Measurements from ENCODE around the gene MIER2.

MIER2 gene

GRCh38 chr19:378706-379105 is 34.1 kb upstream of the MIER2 start:
- DNase-seq (ENCODE audit: low spot score): no peak

DNA sequence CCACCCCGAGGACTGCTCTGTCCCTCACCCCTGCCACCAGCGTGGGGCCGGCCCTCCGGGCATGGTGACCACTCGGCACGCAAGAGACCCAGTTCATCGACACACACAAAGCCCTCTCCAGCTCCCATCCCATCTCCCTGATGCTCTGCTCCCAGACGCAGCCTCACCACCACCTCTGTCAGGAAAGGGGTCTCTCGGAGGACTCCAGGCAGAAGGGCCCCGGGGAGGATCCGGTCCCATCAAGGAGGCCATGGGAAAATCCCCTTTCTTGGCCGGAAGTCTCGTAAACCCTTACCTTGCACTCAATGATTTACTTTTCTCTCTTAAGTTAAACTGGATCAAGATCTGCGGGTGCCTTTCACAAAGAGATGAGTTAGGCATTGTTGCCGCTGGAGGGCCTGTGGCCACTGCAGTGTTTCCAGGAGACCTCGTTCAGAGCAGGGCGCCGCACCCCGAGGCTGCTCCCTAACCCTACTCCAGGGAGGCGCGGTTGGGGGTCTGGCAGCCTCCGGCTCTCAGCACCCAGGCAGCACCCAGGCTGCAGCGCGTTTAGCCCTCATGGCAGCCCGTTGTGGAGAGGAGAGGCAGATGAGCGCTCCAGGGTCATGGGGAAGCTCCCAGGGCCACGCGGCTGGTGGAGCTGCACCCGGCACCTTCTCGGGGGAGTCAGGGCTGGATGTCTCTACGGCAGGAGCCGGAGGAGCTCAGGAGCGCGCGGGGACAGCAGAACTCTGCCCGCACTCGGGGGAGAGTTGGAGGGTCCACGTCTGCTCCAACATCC is 33.4 kb upstream of the MIER2 start:
- DNase-seq (ENCODE audit: low spot score): no peak

GRCh38 chr19:376111-376470 is 31.5 kb upstream of the MIER2 start:
- no peak for DNase-seq (ENCODE audit: low spot score)

- no peak for DNase-seq (ENCODE audit: low spot score)
Measured at GRCh38 chr19:375395-376110, 31.0 kb upstream of the MIER2 start.

DNA sequence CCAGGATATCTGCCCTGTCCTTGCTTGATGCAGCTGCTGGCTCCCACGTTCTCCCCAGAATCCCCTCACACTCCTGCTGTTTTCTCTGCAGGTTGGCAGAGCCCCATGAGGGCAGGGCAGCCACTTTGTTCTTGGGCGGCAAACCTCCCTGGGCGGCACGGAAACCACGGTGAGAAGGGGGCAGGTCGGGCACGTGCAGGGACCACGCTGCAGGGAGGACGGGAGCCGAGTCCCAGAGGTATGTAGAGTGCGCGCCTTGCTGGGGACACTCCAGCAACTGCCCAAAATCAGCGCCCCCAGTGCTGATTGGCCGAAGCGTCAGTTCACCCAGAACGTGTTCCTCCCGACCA is 30.3 kb upstream of the MIER2 start:
- DNase-seq (ENCODE audit: low spot score): no peak

DNA sequence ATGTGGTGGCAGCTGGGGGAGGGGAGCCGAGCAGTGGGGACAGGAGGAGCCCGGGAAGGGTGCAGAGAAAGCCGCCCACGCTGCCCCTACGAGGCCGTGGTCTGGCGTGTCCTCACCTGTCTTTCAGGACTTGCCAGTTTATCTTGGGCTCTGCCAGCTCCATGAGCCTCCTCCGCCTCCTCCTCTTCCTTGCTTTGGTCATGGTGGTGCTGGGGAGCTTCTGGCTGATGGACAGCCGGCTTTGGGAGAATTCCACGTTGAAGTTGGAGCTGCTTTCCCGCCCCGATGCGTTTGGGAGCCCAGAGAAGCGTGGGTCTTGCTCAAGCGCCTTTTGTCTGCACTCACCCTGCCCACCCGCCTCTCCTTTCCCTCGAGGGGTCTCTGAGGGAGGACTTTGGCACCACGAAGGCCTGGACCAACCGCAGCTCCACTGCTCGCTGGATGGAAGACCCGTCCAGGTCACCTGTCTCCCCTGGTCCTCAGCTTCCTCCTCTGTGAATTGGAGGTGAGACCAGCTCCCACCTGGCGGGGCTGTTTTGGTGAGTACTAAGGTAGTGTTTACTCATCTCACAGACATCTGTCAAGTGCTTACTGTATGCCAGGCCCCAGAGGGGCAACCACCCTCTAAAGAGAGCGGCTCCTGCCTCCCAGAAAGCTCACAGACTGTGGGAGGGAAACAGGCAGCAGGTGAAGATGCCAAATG is 29.7 kb upstream of the MIER2 start:
- no peak for DNase-seq (ENCODE audit: low spot score)

DNA sequence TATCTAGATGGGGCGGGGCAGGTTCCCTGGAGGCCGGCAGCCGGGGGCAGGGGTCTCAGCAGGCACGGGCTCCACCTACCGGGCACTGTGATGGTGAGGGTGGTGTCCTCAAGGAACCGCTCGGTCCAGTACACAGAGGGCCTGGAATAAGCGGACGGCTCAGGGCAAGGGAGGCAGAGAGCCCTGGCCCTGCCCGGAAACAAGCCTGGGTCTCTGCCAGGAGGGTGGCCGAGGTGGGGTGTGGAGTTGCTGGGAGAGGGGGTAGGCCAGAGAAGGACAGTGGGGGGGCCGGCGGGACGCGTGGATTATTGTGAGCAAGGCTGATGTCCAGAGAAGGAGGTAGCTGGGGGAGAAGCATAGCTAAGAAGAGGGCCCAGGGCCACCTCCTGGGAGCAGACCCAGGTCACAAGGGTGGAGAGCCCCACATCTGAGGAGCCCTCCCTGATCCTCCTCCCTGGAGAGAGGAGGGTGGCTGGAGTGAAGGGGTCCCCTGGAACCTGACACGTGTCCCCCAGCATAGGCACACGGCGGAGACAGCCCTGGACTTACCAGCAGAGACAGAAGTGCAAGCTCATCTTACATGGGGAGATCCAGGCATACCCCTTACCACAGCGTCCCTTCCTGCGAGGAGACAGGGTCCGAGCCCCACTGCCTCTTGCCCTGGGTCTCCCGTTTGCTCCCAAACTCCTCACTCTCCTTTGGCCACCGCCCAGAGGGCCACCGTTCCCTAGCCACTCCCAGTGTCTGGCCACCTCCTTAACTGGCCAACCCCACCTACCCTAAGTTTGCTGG is 29.0 kb upstream of the MIER2 start:
- DNase-seq (ENCODE audit: low spot score): no peak

GRCh38 chr19:372306-372890 is 27.8 kb upstream of the MIER2 start:
- peak; percentile 90 for DNase-seq (ENCODE audit: low spot score)

DNA sequence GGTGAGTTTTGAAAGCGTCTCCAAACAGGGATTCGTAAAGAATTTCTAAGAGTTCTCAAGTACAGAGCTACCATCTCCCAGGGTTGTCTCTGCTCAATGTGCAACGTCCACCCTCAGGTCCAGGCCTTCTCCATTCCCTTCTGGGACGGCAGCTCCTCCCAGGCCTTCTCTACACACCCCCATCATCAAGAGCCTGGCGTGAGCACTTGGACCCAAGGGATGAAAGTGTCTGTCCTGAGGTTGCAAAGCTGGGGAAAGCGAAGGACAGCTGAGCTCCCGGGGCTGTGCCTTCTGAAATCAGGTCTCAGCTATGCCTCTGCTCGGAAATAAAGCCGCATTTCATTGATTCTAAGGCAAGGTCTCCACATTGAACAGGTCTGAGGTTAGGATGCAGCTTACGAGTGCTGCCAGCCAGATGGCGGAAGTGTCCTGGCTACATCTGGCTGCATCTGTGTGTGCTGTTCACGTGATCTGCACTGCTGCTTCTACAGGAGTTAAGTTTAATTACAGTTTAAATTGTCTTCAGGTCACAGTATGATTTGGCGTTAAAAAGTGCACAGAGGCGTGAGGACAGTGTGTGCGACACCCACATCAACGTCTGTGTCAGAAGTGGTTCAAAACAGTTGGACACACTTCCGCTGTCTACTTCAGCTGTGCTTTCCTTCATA is 27.0 kb upstream of the MIER2 start:
- no peak for DNase-seq (ENCODE audit: low spot score)

GRCh38 chr19:370641-371330 is 26.2 kb upstream of the MIER2 start:
- DNase-seq (ENCODE audit: low spot score): no peak

DNA sequence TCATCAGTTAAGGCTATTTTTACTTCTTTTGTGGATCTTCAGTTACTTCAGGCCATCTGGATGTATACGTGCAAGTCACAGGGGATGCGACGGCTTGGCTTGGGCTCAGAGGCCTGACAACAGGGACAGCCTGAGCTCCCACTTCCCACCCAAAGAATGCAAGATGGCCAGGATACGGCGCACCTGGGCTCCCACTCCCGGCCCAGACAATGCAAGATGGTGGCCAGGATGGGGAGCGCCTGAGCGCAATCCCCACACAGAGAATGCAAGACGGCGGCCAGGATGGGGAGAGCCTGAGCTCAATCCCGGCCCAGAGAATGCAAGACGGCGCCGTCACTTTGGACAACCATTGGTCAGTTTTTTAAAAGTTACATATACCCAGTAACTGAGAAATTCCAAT is 25.3 kb upstream of the MIER2 start:
- DNase-seq (ENCODE audit: low spot score): no peak

DNA sequence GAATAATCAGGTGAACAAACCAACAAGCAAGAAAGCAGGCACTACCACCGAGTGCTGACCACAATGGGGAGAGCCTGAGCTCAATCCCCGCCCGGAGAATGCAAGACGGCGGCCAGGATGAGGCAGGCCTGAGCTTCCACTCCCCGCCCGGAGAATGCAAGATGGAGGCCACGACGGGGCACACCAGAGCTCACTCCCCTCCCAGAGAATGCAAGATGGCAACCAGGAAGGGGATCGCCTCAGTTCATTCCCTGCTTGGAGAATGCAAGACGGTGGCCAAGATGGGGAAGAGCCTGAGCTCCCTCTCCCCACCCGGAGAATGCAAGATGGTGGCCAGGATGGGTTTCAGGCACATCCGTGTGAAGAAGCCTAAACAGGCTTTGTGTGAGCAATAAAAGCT is 24.7 kb upstream of the MIER2 start:
- no peak for DNase-seq (ENCODE audit: low spot score)

GRCh38 chr19:368630-369024 is 24.0 kb upstream of the MIER2 start:
- DNase-seq (ENCODE audit: low spot score): no peak

DNA sequence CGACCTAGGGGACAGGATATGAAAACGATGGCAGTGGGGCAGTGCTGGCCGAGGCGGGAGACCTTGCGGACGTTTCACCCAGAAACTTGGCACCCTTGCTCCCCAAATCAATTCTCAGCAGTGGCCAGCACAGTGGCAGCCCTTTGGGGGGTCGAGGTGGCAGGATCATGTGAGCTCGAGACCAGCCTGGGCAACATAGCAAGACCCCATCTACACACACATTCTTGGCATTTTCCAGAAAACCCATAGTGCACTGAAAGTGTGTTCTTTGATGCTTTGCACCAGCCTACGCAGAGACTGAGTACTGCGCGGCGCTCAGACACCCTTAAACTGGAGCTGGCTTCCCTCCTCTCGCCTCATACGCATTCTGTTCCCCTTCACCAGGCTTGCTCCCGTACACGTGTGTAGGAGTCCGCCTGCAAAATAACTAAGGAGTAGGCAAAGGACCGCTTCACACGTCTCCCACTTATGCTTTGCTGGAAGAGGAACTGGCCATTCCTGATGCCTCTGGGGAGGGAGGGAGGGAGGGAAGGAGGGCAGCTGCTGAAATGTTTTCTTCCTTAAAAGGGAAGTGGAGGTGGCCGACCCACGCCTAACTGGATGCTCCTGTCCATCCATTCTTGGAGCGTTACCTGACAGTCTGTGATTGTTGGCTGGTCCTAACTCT is 23.5 kb upstream of the MIER2 start:
- no peak for DNase-seq (ENCODE audit: low spot score)

- DNase-seq (ENCODE audit: low spot score): no peak
Measured at GRCh38 chr19:367561-367960, 23.0 kb upstream of the MIER2 start.

DNA sequence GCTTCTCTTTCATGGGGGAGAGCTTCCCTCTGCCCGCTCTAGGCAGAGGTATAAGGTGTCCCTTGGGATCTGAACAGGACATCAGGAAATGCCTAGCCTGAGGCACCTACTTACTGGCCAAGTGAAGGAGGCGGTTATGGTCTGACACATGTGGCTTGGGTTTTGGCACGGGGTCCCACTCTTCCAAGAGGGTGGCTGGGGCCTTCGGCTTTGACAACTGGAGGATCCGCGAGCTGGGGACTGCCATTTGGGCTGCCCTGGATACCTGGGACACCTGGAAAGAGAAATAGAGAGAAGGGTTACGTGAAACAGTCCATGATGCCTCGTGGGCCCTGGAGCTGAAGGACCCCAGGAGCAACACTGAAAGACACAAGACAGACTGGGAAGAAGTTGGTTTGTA is 22.4 kb upstream of the MIER2 start:
- no peak for DNase-seq (ENCODE audit: low spot score)

DNA sequence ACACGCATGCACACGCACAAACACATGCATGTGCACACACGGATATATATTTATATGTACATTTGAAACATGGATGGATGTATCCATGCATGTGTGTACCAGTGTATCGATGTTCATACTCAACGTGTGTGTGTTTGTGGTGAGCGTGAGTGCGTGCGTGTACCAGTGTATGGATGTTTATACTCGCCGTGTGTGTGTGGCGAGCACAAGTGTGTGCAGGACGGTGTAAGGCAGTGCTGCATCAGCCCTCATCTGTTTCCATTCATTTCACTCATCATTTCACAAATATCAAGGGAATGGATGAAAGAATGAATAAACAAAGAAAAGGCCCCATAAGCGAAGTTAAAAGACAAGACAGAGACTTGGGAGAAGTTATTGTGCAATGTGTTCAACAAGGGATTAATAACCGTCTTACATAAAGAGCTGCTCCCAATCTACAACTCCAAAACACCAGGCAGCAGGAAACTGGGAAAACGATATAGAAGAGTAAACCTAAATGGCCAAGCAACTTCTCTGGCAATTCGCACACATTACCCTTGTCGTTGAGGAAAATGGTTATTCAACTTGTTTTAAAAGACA is 21.7 kb upstream of the MIER2 start:
- no peak for DNase-seq (ENCODE audit: low spot score)

- no peak for DNase-seq (ENCODE audit: low spot score)
Measured at GRCh38 chr19:364496-365287, 20.1 kb upstream of the MIER2 start.

DNA sequence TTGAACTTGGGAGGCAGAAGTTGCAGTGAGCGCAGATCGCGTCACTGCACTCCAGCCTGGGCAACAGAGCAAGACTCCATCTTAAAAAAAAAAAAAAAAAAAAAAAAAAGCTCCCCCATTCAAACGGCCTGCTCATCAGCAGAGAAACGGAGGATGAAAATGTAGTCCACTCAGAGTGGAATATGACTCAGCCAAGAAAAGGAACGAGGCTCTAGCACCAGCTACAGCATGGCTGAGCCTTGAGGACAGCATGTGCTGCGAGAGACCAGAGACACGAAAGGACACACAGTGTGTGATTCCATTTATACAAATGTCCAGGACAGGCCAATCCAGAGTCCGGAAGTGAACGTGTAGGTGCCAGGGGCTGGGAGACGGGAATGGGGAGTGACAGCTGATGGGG is 18.1 kb upstream of the MIER2 start:
- no peak for DNase-seq (ENCODE audit: low spot score)
